Activated T-helper 1 cell treated with Interleukin-2 at 50 U/mL for 16 hours (primary cell): ENCODE measurements around the gene SLC25A33.
A peak's percentile ranks its signal among the peaks of the same experiment; 100 is the strongest.
"Not testable (repeated sequence)": the region's sequence is repeated elsewhere in the genome, so short reads cannot be mapped to it uniquely, and the experiment has no call there.

Experiments
- DNase-seq: peaks from one replicate; pipeline ENCODE4 v3.0.0-alpha.2; 2020; ENCODE audit warnings: low read depth

The SLC25A33 gene

DNA sequence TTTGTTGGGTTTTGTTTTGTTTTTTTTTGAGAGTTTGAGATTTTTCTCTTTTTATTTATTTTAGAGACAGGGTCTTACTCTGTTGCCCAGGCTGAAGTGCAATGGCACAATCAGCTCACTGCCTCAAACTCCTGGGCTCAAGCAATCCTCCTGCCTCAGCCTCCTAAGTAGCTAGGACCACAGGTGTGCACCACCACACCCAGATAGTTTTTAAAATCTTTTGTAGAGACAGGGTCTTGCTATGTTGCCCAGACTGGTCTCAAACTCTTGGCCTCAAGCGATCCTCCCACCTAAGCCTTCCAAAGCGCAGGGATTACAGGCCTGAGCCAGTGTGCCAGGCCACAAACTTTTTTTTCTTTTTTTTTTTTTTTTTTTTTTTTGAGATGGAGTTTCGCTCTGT, 85.8 kb downstream of the SLC25A33 start:
- DNase-seq: not testable (repeated sequence)

DNA sequence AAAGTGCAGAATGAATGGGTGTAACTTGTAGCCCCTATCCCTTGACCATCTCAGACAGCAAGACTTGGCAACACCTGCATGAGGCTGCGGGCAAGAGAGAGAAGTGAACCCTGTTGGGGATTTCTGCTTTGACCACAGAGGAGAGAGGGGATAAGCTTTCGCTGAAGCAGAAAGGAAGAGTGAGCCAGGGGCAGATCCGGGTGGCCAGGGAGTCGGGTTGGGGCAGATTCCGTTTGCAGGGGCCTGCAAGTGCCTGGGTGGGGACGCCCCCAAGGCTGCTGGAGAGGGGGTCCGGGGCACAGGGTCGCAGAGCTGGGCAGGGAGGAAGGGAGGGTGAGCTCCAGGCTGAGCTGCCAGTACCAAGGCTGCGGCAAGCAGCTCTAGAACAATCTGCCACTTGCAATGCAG, 86.9 kb downstream of the SLC25A33 start:
- DNase-seq: no peak

DNA sequence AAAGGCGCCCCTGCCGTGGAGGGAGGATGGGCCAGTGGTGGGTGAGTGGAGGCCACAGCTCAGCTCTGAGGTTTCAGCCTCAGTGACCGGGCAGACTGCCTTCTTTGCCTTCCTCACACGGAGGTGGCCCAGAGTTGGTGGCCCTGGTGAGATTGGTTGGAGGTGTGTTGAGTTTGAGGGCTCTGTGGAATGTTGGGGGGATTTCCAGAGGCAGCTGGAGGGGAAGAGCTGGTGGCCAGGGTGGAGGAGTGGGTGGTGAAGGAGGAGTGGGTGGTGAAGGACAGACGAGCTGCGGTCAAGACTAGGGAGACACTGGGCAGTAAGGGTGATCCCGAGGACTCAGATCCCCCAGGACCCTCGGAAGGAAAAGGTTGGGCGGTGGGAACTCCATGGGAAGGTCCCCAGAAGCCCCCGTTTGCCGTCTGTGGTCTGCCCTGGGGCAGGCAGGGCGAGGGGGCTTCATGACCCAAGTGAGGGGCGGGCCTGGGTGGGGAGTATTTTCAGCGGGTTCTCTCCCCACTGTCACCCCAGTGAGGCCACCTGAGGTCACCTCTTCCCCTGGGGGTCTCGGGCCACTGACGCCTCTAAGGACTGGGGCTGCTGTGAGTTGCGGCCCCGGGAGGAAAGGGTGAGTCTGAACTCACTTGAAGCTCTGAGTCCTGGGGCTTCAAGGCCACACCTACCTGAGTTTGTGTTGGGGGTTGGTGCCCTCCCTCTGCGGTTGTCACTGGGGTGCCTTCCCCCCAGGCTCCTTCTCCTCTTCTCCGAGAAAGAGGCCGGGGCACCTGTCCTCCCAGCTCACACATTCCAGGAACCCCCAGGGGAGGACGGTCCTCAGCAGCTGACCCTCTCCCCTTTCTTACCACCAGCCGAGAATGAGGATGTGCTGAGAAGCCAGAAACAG, 89.5 kb downstream of the SLC25A33 start:
- peak; percentile 63 for DNase-seq

DNA sequence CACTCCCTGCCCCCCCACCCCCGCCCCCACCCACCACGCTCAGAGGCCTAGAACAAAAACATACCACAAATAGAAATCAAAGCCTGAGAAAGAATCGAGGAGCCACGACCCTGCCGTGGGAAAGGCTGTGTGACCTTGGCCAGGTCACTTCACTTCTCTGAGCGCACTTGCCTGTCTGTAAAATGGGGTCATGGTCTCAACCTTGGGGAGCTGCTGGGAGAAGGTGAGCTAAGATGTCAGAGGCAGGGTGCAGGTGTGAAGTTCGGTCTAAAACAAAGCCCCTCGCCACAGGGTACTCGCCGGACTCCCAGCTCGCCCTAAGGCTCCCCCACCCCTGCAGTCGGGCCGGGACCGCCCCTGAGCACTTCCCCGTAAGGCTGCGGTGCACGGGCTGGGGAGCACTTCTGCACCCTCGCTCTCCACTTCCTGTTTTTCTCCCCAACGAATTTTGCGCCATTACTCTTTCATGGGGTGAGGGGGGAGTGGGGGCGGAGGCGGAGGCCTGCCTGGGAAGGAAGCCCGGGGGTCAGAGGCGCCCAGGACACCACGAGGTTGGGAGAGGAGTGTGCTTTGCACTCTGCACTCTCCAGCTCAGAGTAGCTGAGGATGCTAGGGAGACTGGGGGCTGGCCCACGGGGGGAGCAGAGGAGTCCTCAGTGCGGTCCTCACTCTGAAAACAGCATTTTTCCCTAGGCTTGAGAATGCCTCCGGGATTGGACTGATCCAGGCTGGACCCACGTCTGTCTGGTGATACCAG, 90.4 kb downstream of the SLC25A33 start:
- DNase-seq: peak; percentile 73

DNA sequence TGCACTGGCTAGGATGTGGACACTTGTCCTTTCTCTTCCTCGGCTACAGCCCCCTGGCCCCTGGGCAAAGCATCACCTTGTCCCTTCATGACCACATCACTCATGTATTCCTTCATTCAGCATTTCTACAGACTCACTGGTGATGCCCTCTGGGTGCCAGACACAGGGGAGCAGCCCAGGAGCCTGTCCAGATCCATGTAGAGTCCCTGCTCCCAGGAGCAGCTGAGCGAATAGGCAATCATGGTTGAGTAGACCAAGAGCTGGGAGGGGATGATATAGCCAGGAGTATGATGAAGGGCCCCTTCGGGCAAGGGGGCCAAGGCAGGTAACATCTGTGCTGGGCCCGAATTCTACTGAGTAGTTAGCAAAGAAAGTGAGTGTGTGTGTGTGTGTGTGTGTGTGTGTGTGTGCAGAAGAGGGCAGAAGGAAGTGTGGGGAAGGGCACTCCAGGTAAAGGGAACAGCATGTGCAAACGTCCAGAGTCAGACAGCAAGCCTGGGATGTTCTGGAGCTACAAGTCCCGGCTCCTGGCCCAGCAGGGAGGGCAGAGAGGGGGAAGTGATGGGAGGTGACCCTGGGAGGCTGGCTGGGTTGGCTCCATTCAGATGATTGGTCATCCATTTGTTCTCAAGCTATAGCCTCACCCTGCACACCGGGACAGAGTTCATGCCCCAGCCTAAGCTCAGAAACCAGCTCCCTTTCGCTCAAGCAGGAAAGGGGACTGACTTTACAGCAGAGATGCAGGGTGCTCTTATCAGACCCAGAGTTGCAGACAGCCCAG, 91.3 kb downstream of the SLC25A33 start:
- DNase-seq: no peak

DNA sequence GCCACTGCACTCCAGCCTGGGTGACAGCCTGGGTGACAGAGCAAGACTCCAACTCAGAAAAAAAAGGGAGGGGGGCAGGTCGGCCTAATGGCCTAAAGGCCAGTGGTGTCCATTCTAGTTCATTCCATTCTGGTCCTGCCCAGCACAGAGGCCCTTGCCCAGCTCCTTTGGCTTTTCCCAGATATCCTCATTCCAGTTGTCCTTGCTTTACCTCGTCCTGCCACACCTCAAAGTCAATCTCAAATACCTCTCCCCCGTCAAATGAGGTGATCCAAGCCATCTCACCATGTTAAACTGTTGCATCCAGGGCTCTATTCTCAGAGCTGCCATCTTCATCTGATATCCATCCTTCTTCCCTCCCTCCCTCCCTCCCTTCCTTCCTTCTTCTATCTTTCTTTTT, 92.3 kb downstream of the SLC25A33 start:
- no peak for DNase-seq

DNA sequence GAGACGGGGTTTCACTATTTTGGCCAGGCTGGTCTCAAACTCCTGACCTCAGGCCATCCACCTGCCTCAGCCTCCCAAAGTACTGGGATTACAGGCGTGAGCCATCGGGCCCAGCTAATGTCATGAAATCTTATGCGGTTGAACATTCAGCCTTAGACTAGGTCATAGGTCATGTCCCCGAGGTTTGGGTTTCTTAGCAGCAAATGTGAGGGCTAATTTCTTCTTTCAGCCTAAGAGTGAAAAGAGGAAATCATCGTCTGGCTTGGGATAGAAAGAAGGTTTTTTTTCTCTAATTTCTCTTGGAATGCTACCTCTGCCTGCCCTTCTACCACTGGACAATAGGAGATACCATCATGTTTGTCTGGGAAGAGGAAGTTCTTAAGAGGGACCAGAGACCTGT, 94.2 kb downstream of the SLC25A33 start:
- DNase-seq: no peak

DNA sequence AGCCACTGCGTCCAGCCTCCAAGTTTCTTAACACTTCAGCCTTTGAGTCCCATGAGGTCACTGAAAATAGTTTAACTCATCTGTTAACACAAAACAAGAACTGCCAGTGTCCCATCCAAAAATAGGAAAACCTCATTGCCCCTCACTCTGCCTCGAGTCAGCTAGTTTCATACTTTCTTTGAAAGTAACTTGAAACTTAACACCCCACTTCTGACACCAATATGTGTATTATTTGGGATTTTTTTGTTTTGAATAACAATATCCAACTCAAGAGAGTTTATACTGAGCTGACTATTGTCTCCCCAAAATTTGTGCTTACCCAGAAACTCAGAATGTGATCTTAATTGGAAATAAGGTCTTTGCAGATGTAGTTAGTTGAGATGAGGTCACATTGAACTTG, 95.3 kb downstream of the SLC25A33 start:
- no peak for DNase-seq
